Measurements from ENCODE around the gene FAM162A.
"Not testable (repeated sequence)": the region's sequence is repeated elsewhere in the genome, so short reads cannot be mapped to it uniquely, and the experiment has no call there.

Gene FAM162A, protein sequence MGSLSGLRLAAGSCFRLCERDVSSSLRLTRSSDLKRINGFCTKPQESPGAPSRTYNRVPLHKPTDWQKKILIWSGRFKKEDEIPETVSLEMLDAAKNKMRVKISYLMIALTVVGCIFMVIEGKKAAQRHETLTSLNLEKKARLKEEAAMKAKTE

DNA sequence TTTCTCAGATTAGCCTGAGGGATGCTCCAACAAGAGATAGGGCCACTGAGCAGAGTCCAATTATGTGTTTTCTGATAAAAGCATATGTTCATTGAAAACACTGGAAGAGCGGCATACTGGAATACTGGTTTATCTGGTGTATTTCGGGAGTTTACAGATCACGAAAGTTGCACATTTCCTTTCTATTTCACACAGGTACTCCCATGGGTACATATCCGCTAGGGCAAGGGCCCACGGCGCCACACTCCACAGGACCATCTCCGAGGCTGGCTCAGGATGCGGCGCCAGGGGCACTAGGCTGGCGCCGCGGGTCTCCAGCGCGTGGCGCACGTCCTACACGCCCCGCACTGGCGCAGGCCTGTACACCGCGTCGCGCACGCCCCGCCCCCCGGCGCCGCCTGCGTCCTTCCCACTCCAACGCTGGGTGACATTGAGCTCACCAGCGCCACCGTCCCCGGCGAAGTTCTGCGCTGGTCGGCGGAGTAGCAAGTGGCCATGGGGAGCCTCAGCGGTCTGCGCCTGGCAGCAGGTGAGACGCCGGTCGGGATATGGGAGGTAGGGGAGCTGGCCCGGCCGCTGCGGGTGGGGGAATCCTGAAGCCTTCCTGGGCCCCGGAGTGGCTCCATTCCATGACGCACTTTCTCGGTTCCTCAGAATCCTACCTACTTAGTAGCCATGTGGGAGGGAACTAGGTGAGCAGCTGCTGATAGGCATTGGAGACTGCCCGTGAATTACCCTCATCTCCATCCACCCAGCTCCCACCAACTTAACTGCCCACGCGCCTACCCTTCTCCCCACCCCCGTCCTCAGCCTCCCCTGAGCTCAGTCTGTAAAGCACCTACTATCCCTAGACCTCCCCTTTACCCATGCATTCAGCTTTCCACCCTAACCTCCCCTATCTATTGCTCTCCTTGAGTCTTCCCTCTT, at the start of gene FAM162A:
TSS of gene FAM162A (plus strand) at position 412 of the 927 bp plus-strand sequence. CDS start at position 496, 84 bp downstream.
- DNase-seq (ENCODE audit: low read depth): peak; percentile 92

DNA sequence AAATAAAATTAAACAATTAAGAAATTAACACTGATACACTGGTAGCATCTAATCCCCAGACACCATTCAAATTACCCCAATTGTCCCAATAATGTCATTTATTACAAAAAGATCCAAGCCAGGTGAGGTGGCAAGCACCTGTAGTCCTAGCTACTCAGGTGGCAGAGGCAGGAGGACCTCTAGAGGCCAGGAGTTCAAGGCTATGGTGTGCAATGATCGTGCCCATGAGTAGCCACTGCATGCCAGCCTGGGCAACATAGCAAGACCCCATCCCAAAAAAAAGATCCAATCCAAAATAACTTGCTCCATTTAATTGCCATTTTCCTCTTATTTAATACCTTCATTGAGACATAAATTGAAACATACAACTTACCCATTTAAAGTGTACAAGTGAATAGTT, 41.2 kb upstream of the FAM162A start:
- DNase-seq (ENCODE audit: low read depth): no peak

DNA sequence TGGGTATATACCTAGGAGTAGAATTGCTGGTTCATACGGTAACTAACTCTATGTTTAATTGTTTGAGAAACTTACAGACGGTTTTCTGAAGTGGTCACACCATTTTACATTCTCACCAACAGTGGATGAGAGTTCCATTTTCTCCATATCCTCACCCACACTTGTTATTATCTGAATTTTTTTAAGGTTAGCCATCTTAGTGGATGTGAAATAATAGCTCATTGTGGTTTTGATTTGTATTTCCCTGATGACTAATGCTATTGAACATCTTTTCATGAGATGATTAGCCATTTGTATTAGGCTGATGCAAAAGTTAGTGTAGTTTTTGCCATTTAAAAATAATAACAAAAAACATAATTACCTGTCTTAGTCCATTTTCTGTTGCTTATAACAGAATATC, 40.3 kb upstream of the FAM162A start:
- no peak for DNase-seq (ENCODE audit: low read depth)

DNA sequence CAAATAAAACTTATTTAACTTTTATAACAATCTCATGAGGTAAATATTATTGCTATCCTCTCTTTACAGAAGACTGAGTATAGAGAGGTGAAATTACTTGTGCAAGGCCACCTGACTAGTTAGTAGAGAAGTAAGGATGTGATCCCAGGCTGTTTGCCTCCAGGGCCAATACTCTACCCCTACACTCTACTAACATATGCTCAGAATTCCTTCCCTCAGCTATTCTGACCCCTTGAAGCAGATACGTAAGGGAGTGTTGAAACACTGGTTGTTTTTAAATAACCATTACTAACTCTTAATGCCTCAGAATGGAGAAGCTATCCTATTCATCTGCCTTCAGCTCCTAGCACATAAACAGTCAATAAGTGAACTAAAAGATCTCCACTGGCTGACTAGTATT, 34.8 kb upstream of the FAM162A start:
- no peak for DNase-seq (ENCODE audit: low read depth)

DNA sequence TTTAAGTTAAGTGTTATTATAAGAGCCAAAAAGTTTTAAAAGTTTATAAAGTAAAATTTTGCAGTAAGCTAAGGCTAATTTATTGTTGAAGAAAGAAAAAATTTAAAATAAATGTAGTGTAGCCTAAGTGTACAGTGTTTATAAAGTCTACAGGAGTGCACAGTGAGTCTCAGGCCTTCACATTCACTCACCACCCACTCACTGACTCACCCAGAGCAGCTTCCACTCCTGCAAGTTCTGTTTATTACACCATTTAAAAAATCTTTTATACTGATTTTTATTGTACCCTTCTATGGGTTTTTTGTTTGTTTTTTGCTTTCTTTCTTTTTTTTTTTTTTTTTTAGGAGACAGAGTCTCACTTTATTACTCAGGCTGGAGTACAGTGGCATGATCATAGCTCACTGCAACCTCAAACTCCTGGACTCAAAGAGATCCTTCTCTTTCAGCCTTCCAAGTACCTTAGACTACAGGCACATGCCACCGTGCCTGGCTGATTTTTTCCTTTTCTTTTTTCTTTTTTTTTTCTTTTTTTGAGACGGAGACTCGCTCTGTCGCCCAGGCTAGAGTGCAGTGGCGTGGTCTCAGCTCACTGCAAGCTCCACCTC, 33.1 kb upstream of the FAM162A start:
- DNase-seq (ENCODE audit: low read depth): no peak

DNA sequence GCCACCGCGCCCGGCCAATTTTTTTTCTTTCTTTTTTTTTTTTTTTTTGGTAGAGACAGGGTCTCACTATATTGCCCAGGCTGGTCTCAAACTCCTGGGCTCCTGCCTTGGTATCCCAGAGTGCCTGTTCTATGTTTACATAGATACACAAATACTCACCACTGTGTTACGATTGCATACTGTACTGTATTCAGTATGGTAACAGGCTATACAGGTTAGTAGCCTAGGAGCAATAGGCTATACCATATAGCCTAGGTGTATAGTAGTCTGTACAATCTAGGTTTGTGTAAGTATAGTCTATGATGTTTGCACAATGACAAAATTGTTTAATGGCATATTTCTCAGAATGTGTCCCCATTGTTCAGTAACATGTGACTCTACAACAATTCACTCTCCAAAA, 32.4 kb upstream of the FAM162A start:
- no peak for DNase-seq (ENCODE audit: low read depth)

DNA sequence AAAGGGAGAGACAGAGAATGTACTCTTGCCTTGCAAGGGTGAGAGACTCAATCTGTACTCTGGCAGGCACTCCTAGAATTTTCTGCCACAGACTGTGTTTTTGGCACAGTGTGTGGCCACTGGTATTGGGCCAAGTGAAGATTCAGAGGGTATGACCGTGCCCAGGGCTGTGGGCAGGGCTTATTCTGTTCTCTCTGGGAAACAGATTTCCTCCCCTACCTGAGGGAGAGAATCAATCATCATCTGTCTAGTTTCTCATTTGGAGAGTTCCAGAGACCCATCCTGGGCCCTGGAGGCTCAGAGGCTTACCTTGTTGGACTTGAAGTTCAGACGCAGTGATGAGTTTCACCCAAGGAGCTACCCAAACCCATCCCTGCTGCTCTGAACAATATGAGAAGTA, 30.8 kb upstream of the FAM162A start:
- no peak for DNase-seq (ENCODE audit: low read depth)

DNA sequence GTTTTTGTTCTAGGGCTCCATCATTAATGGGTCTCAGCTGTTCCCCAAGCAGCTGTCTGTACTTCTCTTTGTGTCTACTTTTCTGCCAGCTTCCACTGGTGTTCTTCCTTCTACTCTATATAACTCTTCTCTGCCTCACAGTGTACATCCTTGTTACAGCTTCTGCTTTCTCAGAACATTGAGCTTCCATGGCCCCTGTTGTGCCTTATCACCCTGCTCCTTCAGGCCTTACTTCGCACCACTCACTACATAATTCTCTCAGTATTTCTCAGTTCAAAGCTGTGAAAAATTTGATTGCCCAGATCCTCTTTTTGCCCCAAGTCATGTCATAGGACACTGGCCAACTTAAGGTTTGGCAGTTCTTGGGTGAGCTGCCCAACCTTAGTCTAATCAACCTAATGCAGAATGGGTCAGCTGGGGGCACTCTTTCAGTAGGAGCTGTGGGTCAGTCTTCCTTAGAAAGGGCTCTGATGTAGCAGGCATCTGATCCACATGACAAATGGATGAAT, 30.0 kb upstream of the FAM162A start:
- DNase-seq (ENCODE audit: low read depth): no peak

DNA sequence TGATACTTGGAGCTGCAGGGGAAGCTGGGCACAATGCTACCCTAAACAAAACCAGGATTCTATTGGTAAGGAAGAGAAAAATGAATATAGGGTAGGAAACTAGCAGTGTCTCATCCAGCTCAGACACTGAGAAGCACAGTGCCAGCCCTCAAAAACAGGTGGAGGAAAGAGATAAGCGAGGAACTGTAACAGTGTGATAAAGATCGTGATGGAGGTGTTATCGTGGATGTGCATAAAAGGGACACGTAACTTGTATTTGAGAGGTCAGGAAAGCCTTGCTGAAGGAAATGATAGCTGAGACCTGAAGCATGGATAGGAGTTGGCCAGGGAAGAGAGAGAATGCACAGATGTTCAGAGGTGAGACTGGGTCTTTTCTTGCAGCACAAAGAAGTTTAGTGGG, 28.4 kb upstream of the FAM162A start:
- no peak for DNase-seq (ENCODE audit: low read depth)

DNA sequence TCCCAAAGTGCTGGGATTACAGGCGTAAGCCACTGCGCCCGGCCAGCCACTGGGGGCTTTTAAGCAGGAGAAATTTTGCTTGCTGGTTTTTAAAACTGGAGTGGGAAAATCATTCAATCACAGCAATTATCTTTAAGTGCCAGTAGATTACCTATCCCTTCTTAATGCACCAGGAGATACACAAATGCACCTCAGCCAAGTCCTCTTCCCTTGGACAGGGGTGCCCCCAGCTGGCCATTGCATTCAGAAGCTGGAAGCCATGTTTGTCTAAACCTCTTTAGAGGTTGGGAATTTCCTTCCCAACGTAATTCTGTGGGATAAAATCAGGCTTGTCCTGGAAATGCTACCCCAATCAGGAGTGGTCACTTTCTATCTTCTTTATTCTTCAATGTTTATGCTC, 27.6 kb upstream of the FAM162A start:
- no peak for DNase-seq (ENCODE audit: low read depth)

DNA sequence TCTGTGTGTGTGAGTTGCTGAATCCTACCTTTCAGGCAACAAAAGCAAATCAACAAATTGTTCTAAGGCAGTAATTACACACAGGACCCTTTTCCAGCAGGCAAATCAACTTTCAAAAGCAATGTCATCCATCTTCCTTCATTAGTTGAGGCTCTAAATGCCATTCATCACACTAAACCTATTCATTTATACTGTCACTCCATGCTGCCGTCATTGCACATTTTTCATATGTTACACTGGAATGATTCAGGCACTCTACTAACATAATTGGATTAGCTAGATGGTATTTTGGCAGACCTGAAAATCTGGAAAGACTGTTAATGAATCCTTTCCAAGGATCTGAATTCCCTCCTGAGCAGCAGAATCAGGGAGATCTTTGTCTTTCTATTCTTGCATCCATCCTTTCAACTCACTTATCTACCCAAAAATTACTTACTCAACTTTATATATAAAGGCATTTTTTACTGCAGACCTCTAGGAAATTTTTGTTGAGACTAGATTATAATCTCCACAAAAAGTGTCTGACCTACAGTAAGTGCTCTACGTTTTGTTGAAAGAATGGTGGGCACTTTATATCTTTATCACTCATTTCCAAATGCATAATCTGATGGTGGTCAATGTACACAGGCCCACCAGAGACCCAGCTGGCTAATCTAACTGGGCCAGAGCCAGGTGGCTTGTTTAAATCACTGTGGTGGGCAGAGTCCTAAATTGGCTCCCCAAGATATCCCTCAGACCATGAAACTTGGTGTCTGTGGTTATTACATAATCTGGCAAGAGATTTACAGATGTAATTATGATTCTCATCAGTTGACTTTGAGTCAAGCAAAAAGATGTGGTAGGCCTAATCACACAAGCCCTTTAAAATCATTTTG, 25.9 kb upstream of the FAM162A start:
- DNase-seq (ENCODE audit: low read depth): no peak

DNA sequence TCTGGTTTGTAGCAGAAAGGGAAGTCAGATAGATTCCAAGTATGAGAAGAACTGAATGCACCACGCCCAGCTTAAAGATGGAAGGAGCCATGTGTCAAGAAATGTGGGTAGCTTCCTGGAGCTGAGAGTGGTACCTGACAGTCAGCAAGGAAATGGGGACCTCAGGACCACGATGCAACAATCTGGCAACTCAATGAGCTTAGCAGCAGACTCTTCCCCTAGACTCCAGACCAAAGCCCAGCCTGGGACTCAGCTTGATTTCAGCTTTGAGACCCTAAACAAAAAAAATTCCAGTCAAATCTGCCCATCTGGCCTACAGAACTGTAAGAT, 25.3 kb upstream of the FAM162A start:
- no peak for DNase-seq (ENCODE audit: low read depth)

DNA sequence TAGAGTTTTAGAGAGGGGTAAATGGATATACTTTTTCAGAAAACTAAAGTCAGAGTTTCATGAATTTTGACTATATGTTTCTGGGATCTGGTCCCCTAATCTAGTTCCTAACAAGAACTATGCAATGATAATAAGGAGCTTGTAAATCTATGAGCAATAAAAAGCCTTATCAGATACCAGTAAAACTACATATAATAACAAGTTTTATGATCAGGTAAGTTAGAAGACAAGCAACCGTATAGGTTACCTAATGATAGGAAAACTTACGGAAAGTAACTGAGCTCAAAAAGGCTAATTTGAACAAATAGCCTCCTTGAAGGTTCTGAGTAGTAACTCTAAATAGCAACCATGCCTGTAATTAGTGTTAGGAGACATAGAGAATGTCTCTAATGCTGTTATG, 22.0 kb upstream of the FAM162A start:
- no peak for DNase-seq (ENCODE audit: low read depth)

DNA sequence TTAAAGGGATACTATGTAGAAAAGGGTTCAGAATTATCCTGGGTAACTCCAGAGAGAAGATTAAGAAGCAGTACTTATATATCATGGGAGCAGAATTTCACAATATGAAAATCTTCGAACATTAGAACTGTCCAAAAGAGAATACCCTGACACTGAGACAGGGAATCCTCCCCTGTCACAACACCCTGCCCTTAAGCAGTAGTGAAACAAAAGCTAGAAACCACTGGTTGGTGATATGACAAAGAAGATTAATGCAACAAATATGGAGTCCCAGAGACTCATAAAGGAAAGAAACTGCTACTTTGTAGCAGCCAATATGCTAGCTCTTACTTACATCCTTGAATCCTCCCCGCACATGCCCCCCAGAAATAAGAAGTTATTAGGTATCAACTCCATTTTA, 19.5 kb upstream of the FAM162A start:
- DNase-seq (ENCODE audit: low read depth): no peak

DNA sequence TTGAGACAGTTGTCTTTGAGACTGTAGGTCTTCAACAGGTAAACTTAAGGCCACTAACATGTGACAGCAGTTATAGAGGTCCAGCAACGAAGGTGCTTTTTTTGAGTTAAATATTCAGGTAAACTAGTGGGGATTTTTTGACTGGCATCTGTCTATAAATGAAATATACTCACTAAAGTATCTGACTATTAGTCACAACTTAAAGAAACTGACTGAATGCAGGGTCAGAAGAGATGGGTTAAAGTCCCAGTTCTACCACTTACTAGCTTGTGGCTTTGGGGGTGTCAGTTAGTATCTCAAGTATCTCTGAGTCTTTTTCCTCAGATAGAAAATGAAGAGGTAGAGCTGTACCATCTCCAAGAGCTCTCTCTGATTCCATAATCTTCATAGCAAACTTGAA, 18.9 kb upstream of the FAM162A start:
- DNase-seq (ENCODE audit: low read depth): no peak

DNA sequence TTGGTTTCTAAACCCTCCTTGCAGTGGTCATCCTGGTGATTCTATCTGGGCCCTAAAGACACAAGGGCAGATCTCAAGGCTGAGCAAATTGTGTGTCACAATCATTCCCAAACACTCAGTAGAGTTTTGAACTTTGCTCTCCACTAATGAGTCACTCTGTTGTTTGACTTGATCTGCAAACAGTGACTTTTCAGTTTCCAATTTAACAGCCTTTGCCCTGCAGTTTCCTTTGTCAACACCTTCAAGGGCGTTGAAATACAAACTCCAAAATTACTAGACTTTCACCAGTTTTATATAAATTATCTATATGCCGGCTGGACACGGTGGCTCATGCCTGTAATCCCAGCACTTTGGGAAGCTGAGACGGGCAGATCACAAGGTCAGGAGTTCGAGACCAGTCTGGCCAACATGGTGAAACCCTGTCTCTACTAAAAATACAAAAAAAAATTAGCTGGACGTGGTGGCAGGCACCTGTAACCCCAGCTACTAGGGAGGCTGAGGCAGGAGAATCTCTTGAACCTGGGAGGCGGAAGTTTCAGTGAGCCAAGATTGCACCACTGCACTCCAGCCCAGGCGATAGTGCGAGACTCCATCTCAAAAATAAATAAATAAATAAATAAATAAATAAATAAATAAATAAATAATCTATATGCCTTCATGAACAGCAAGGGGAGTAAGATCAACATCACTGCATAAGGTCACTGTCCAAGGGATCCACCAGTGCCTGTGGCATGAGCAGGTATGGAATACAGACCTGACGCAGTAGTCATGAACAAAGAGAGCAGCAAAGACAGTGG, 18.2 kb upstream of the FAM162A start:
- DNase-seq (ENCODE audit: low read depth): not testable (repeated sequence)

DNA sequence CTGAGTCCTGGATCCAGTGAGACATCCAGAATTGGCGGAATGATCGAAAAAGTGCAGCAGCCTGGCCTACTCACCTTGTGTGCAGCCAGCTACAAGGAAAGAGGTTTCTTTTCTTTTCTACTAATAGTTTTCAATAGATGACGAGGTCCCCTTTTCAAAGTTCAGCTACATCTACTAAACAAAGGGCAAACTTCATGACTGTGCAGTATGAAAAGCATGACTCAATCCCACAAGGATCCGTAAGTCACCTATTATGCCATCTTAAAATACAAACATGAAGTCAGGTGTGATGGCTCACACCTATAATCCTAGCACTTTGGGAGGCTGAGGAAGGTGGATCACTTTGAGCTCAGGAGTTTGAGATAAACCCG, 17.6 kb upstream of the FAM162A start:
- no peak for DNase-seq (ENCODE audit: low read depth)

DNA sequence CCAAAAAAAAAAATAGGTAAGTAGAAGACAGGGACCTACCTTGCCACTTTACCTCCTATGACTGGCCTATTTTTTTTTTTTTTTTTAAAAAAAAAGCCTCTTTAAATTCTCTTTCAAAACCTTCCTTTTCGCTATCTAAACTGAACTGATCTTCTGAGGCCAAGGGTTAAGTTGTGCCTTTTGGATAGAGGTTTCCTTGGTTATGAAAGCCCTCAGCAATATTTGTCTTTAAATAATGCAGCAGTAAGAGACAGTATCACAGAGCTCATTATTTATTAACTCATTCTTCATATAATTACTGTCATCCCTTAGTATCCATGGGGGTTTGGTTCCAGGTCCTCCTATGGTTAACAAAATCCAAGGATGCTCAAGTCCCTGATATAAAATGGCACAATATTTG, 9.9 kb upstream of the FAM162A start:
- DNase-seq (ENCODE audit: low read depth): no peak

DNA sequence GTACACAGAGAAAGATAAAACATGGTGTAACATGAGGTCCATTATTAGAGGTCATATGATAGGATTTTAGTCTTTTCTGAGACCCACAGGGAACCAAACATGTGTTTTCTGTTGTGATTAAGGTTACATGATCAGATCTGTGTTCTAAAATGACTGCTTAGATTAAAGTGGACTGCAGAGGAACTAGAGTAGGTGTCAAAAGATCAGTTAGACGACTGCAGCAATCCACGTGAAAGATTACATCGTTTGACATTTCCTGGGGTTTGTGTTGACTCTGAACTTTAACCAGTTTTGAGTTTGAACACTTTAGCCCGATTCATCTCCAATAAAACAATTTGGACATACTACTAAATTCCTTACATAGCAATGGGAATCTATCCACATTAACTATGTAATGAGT, 6.0 kb upstream of the FAM162A start:
- no peak for DNase-seq (ENCODE audit: low read depth)

DNA sequence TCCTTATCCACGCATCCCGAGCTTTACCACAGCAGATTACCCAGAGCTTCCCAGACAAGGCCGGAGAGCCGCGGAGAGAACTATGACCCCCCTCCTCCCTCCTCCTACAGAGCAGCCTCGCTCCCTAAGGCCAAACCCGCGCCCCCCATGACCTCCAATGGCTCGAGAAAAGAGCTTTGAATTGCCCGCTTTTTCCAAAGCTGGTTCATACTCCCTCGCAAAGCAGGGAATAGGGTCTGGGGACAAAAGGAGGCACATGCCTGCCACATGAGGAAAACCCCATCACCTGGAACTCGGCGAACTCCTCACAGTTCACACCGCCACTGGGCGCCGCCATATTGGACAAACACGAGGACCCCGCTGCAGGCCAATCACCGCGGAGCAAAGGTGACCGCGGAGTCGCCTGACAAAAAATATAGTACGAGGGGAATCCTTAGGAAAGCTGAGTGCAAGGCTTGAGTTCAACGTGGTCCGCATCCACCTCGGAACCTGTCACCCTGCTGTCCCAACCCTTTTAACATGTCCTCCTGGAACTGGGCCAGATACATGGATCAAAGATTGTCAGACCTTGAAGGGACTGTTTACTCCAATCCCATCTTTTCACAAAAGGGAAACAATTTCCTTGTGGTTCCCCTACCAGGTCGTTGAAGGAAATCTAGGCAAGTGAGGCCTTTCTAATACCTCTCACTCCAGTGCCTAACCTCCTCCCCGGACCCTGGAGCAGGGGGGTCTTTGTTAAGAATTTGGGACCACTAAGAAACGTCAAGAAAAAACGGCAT, 905 bp upstream of the FAM162A start, which contains the start of gene MIX23:
TSS of gene MIX23 (minus strand) at position 344 of the 779 bp plus-strand sequence. CDS start at position 337, 7 bp downstream.
- peak; percentile 69 for DNase-seq (ENCODE audit: low read depth)

DNA sequence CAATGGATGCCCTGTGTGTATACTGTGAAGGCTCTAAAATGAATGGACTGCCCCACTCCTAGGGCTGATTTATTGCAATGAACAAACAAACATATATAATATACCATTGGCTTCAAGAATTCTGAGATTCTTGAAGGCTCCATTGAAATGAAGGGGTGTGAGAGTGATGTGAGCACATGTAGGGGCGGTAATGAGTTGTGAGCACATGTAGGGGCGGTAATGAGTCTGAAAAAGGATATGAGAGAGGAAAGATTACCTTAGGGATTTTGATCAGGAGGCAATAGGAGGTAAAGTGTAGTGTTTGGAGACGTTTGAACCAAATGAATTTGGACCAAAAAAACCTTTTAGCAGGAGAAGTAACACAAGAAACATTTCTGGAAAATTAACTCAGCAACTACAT, 3.7 kb downstream of the FAM162A start:
- no peak for DNase-seq (ENCODE audit: low read depth)

All from activated T-cell treated with anti-CD3 and anti-CD28 coated beads for 1 hour (primary cell).